HEK293 (cell line): ENCODE results near the gene LUC7L.
"Not testable (repeated sequence)": the region's sequence is repeated elsewhere in the genome, so short reads cannot be mapped to it uniquely, and the experiment has no call there.

Experiments used
- CTCF ChIA-PET: fragments of 350-600 bp; formaldehyde crosslinking; extraction: SDS; loops from one replicate; lab custom pipeline; 2021; ENCODE audit warnings: antibody characterized with exemption; lab: Yijun Ruan, JAX
- POLR2A ChIA-PET: fragments of 300-600 bp; formaldehyde crosslinking; extraction: SDS; loops from one replicate; lab custom pipeline; 2020; ENCODE audit warnings: antibody characterized with exemption, inconsistent platforms; lab: Yijun Ruan, JAX
- H3K27ac ChIP-seq: fragments of 200-500 bp; sonication (Bioruptor generic); 2 replicates; pipeline ENCODE4 v1.5.1; 2014; ENCODE audit warnings: low read depth, low read length, control low read depth, inconsistent platforms; ENCODE audit errors: extremely low read depth
- H3K36me3 ChIP-seq, 2 experiments: fragments of 200-500 bp in 1 of 2; sonication (Bioruptor generic) in 1 of 2; 1 replicate in 1 of 2; 2 replicates in 1 of 2; pipeline ENCODE4 v1.5.1; 2014 to 2017; ENCODE audit warnings: inconsistent platforms in 2 of 2, low read length in 2 of 2; ENCODE audit not compliant: control insufficient read depth in 2 of 2, insufficient read depth in 1 of 2
- H3K4me1 ChIP-seq: fragments of 200-500 bp; sonication (Bioruptor generic); 2 replicates; pipeline ENCODE4 v1.5.1; 2014; ENCODE audit warnings: mild to moderate bottlenecking, low read length, inconsistent platforms; ENCODE audit not compliant: control insufficient read depth, insufficient read depth
- H3K4me3 ChIP-seq: 2 replicates; pipeline ENCODE4 v1.5.1; 2011; ENCODE audit warnings: low read depth, mild to moderate bottlenecking, control low read depth, low read length, moderate library complexity
- H3K9me3 ChIP-seq: fragments of 200-500 bp; sonication (Bioruptor generic); 2 replicates; pipeline ENCODE4 v1.5.1; 2014; ENCODE audit warnings: low read depth, low read length, inconsistent platforms; ENCODE audit not compliant: control insufficient read depth, insufficient read depth
- ATF2 ChIP-seq: fragments of 450-650 bp; formaldehyde crosslinking; IDR thresholded peaks from 2 replicates; pipeline ENCODE4 v1.5.1; 2016; ENCODE audit warnings: missing biosample characterization, missing genetic modification characterization, low read depth
- BCL11B ChIP-seq: fragments of 450-650 bp; formaldehyde crosslinking; IDR thresholded peaks from 2 replicates; pipeline ENCODE4 v1.5.1; 2016; ENCODE audit warnings: low read depth, missing biosample characterization, missing genetic modification characterization
- GLI4 ChIP-seq: fragments of 450-650 bp; formaldehyde crosslinking; IDR thresholded peaks from 2 replicates; pipeline ENCODE4 v1.5.1; 2016; ENCODE audit warnings: missing biosample characterization, missing genetic modification characterization
- GLIS2 ChIP-seq: fragments of 450-650 bp; formaldehyde crosslinking; IDR thresholded peaks from 2 replicates; pipeline ENCODE4 v1.5.1; 2016; ENCODE audit warnings: missing biosample characterization, missing genetic modification characterization
- YY1 ChIP-seq: fragments of 450-650 bp; formaldehyde crosslinking; IDR thresholded peaks from 2 replicates; pipeline ENCODE4 v1.5.1; 2018; ENCODE audit warnings: missing biosample characterization, missing genetic modification characterization
- ZBTB17 ChIP-seq: fragments of 450-650 bp; formaldehyde crosslinking; IDR thresholded peaks from 2 replicates; pipeline ENCODE4 v1.5.1; 2016; ENCODE audit warnings: missing biosample characterization, missing genetic modification characterization
- ZBTB7A ChIP-seq: fragments of 450-650 bp; formaldehyde crosslinking; IDR thresholded peaks from 2 replicates; pipeline ENCODE4 v1.5.1; 2016; ENCODE audit warnings: low read depth, missing biosample characterization, missing genetic modification characterization
- ZNF140 ChIP-seq: fragments of 450-650 bp; formaldehyde crosslinking; IDR thresholded peaks from 2 replicates; pipeline ENCODE4 v1.5.1; 2016; ENCODE audit warnings: missing biosample characterization, missing genetic modification characterization
- ZNF175 ChIP-seq: fragments of 450-650 bp; formaldehyde crosslinking; IDR thresholded peaks from 2 replicates; pipeline ENCODE4 v1.5.1; 2016; ENCODE audit warnings: missing biosample characterization, missing genetic modification characterization
- ZNF416 ChIP-seq: fragments of 450-650 bp; formaldehyde crosslinking; IDR thresholded peaks from 2 replicates; pipeline ENCODE4 v1.5.1; 2016; ENCODE audit warnings: missing biosample characterization, missing genetic modification characterization
- ZNF548 ChIP-seq: fragments of 450-650 bp; formaldehyde crosslinking; IDR thresholded peaks from 2 replicates; pipeline ENCODE4 v1.5.1; 2016; ENCODE audit warnings: missing biosample characterization, missing genetic modification characterization
- ZNF558 ChIP-seq: fragments of 450-650 bp; formaldehyde crosslinking; IDR thresholded peaks from 2 replicates; pipeline ENCODE4 v1.5.1; 2016; ENCODE audit warnings: missing biosample characterization, missing genetic modification characterization
- ZNF76 ChIP-seq: fragments of 450-650 bp; formaldehyde crosslinking; IDR thresholded peaks from 2 replicates; pipeline ENCODE4; 2016; ENCODE audit warnings: low read depth, missing biosample characterization, missing genetic modification characterization, borderline replicate concordance
- ZNF792 ChIP-seq: fragments of 450-650 bp; formaldehyde crosslinking; IDR thresholded peaks from 2 replicates; pipeline ENCODE4 v1.5.1; 2016; ENCODE audit warnings: missing biosample characterization, missing genetic modification characterization
- ZSCAN18 ChIP-seq: fragments of 450-650 bp; formaldehyde crosslinking; IDR thresholded peaks from 2 replicates; pipeline ENCODE4 v1.5.1; 2016; ENCODE audit warnings: missing biosample characterization, missing genetic modification characterization

LUC7L gene

GRCh38 chr16:164827-165538 lies 64.3 kb downstream of the LUC7L start:
- Histone ChIP-seq H3K27ac (no peak overlapping the region), H3K36me3 (no peaks in the 10 kb centered on the region), H3K4me3 (no peak overlapping the region), H3K4me1 (no peaks in the 10 kb centered on the region), H3K9me3 (no peaks in the 10 kb centered on the region)
- ChIA-PET POLR2A (no interaction called here), CTCF (no interaction called here)
- 0 out of 2 replicates have a peak, but pooled peaks have one; percentile 25 for TF ChIP-seq ZBTB17 (tag by site-specific recombination)
- no peak for TF ChIP-seq BCL11B (tag by site-specific recombination)
- 0 out of 2 replicates have a peak, but pooled peaks have one; percentile 39 for TF ChIP-seq GLIS2 (tag by site-specific recombination)

GRCh38 chr16:164134-164823 lies 65.0 kb downstream of the LUC7L start:
- CTCF ChIA-PET, H3K9me3 ChIP-seq, H3K36me3 ChIP-seq, POLR2A ChIA-PET, H3K4me3 ChIP-seq, H3K27ac ChIP-seq, H3K4me1 ChIP-seq: not testable (repeated sequence)

- CTCF ChIA-PET, POLR2A ChIA-PET: not testable (repeated sequence)
Measured at GRCh38 chr16:163696-164095, 65.6 kb downstream of the LUC7L start.

GRCh38 chr16:163139-163538 lies 66.1 kb downstream of the LUC7L start:
- H3K4me1 ChIP-seq, H3K4me3 ChIP-seq, H3K27ac ChIP-seq, H3K9me3 ChIP-seq, CTCF ChIA-PET, H3K36me3 ChIP-seq: not testable (repeated sequence)
- POLR2A ChIA-PET = interaction anchor here (0.5 kb wide), 1 partner anchor 38 kb away, joined by 3 read pairs; no protein-coding TSS in a partner anchor

More at GRCh38 chr16:163696-164095, 65.6 kb downstream of the LUC7L start:
- not testable (repeated sequence) for H3K4me1 ChIP-seq, H3K4me3 ChIP-seq, H3K36me3 ChIP-seq, H3K27ac ChIP-seq, H3K9me3 ChIP-seq

- CTCF ChIA-PET = no interaction called here
- TF ChIP-seq ZNF140 (tag by site-specific recombination) (peak; percentile 62; the same call in 1 of the 2 replicates), ZNF76 (tag by site-specific recombination) (no peak)
- H3K9me3 ChIP-seq = no peaks in the 10 kb centered on the region
- H3K36me3 ChIP-seq = no peaks in the 10 kb centered on the region
- no peak overlapping the region for H3K27ac ChIP-seq
- POLR2A ChIA-PET = interaction anchor here (0.5 to 1.4 kb wide), 2 partner anchors 8 to 38 kb away, joined by 3 to 6 read pairs; no protein-coding TSS in a partner anchor
- no peak overlapping the region for H3K4me3 ChIP-seq
- H3K4me1 ChIP-seq = no peaks in the 10 kb centered on the region
Measured at GRCh38 chr16:162271-162991, 66.8 kb downstream of the LUC7L start.

- H3K4me1 ChIP-seq = no peaks in the 10 kb centered on the region
- no peak overlapping the region for H3K4me3 ChIP-seq
- H3K27ac ChIP-seq = no peak overlapping the region
- no peaks in the 10 kb centered on the region for H3K36me3 ChIP-seq
- POLR2A ChIA-PET = interaction anchor here (1.4 kb wide), 1 partner anchor 10 kb away, joined by 6 read pairs; no protein-coding TSS in a partner anchor
- H3K9me3 ChIP-seq = no peaks in the 10 kb centered on the region
- CTCF ChIA-PET = interaction anchor here (0.8 to 1.0 kb wide), 2 partner anchors 20 to 21 kb away, joined by 3 read pairs; partner anchors contain the start of gene HBQ1
- TF ChIP-seq ZSCAN18 (tag by site-specific recombination) (no peak), ZNF416 (no peak), ATF2 (no peak), YY1 (tag by site-specific recombination) (no peak), GLI4 (tag by site-specific recombination) (no peak), ZNF175 (tag by site-specific recombination) (no peak), ZNF558 (tag by site-specific recombination) (no peak), ZNF792 (tag by site-specific recombination) (no peak), ZBTB7A (tag by site-specific recombination) (no peak), ZNF548 (tag by site-specific recombination) (no peak)
Measured at GRCh38 chr16:160691-161190, 68.5 kb downstream of the LUC7L start.
